CD14-positive monocyte (primary cell): ENCODE data around the gene XIRP2. TPM values are rescaled to one million over a fixed set of nuclear protein-coding genes. Genes with fewer than 3 reads are reported as not detected.

Experiments
- DNase-seq, 3 donors: peaks; one replicate each; pipeline ENCODE4 v3.0.0-alpha.2; 2011 to 2022
- H2AFZ ChIP-seq: 2 replicates; pipeline ENCODE4 v1.6.0; 2012; ENCODE audit warnings: mild to moderate bottlenecking, low read depth, low read length, inconsistent platforms; ENCODE audit not compliant: insufficient read depth, poor library complexity, severe bottlenecking
- H3K27ac ChIP-seq, 2 donors: 1 replicate in 1 of 2; 2 replicates in 1 of 2; pipeline ENCODE4 v1.5.1; 2012 to 2013; ENCODE audit warnings: low read length in 2 of 2, control low read depth in 1 of 2, inconsistent platforms in 1 of 2, low read depth in 1 of 2, mild to moderate bottlenecking in 1 of 2
- H3K27me3 ChIP-seq, 2 donors: one replicate each; pipeline versions ENCODE4 v1.6.0 to v1.6.1; 2011 to 2013; ENCODE audit warnings: low read length in 2 of 2; ENCODE audit not compliant: control insufficient read depth in 2 of 2, insufficient read depth in 2 of 2
- H3K36me3 ChIP-seq, 2 donors: replicated peaks in 1 of 2; 1 replicate in 1 of 2; 2 replicates in 1 of 2; pipeline versions ENCODE4 v1.5.1 to v1.6.1; 2012 to 2013; ENCODE audit warnings: low read length in 2 of 2, control low read depth in 1 of 2, inconsistent platforms in 1 of 2, mild to moderate bottlenecking in 1 of 2; ENCODE audit not compliant: insufficient read depth in 2 of 2, control insufficient read depth in 1 of 2
- H3K4me1 ChIP-seq, 2 donors: 1 replicate in 1 of 2; 2 replicates in 1 of 2; pipeline versions ENCODE4 v1.5.1 to v1.6.1; 2012 to 2013; ENCODE audit warnings: low read length in 2 of 2, control low read depth in 1 of 2, inconsistent platforms in 1 of 2, mild to moderate bottlenecking in 1 of 2, moderate library complexity in 1 of 2; ENCODE audit not compliant: insufficient read depth in 2 of 2, control insufficient read depth in 1 of 2
- H3K4me2 ChIP-seq: replicated peaks from 2 replicates; pipeline ENCODE3; 2012; ENCODE audit warnings: low read length, moderate library complexity, mild to moderate bottlenecking; ENCODE audit not compliant: poor library complexity, severe bottlenecking; ENCODE audit errors: extremely low read depth
- H3K4me3 ChIP-seq, 3 experiments: fragments of 200-600 bp in 1 of 3; sonication (generic) in 1 of 3; replicated peaks in 1 of 3; 1 replicate in 2 of 3; 2 replicates in 1 of 3; pipeline ENCODE4 v1.5.1; 2011 to 2013; ENCODE audit warnings: low read length in 3 of 3, mild to moderate bottlenecking in 3 of 3, control low read depth in 2 of 3, low read depth in 2 of 3, inconsistent platforms in 1 of 3, moderate library complexity in 1 of 3
- H3K79me2 ChIP-seq: 2 replicates; pipeline ENCODE4 v1.6.0; 2012; ENCODE audit warnings: mild to moderate bottlenecking, control low read depth, inconsistent platforms, low read length, moderate library complexity; ENCODE audit not compliant: insufficient read depth
- H3K9ac ChIP-seq: 2 replicates; pipeline ENCODE4 v1.6.0; 2017; ENCODE audit warnings: low read length, mild to moderate bottlenecking; ENCODE audit not compliant: insufficient read depth, poor library complexity, severe bottlenecking
- H3K9me3 ChIP-seq, 2 donors: replicated peaks in 1 of 2; 1 replicate in 1 of 2; 2 replicates in 1 of 2; pipeline versions ENCODE4 v1.5.1 to v1.6.1; 2012 to 2013; ENCODE audit warnings: low read length in 2 of 2, control low read depth in 1 of 2; ENCODE audit not compliant: control insufficient read depth in 1 of 2, insufficient read depth in 1 of 2
- H4K20me1 ChIP-seq: 2 replicates; pipeline ENCODE4 v1.6.0; 2012; ENCODE audit warnings: mild to moderate bottlenecking, low read length, control low read depth, moderate library complexity; ENCODE audit not compliant: insufficient read depth
- H3K27ac Mint-ChIP-seq, 7 donors: one replicate each; pipeline ENCODE4 v1.8.0; 2020; ENCODE audit warnings: mild to moderate bottlenecking in 7 of 7, mixed read lengths in 7 of 7, moderate library complexity in 6 of 7, inconsistent platforms in 2 of 7
- H3K27me3 Mint-ChIP-seq, 3 donors: one replicate each; pipeline ENCODE4 v1.8.0; 2021 to 2022; ENCODE audit warnings: low read depth in 3 of 3, mild to moderate bottlenecking in 3 of 3, mixed read lengths in 3 of 3, moderate library complexity in 3 of 3, inconsistent platforms in 1 of 3
- H3K36me3 Mint-ChIP-seq, 2 donors: one replicate each; pipeline ENCODE4 v1.8.0; 2020; ENCODE audit warnings: mixed read lengths in 2 of 2, inconsistent platforms in 1 of 2, mild to moderate bottlenecking in 1 of 2
- H3K4me1 Mint-ChIP-seq: one replicate; pipeline ENCODE4 v1.8.0; 2020; ENCODE audit warnings: mild to moderate bottlenecking, mixed read lengths
- H3K4me3 Mint-ChIP-seq, 2 donors: one replicate each; pipeline ENCODE4 v1.8.0; 2020; ENCODE audit warnings: mild to moderate bottlenecking in 2 of 2, mixed read lengths in 2 of 2, moderate library complexity in 1 of 2
- H3K9me3 Mint-ChIP-seq, 7 donors: one replicate each; pipeline ENCODE4 v1.8.0; 2020 to 2022; ENCODE audit warnings: mixed read lengths in 7 of 7, mild to moderate bottlenecking in 6 of 7, moderate library complexity in 6 of 7, inconsistent platforms in 2 of 7
- WGBS: methylation state at CpG from one replicate; pipeline ENCODE4 v1.1.5; 2013; ENCODE audit warnings: missing lambda C conversion rate; ENCODE audit not compliant: insufficient coverage; 5-methylcytosine and 5-hydroxymethylcytosine counted together
- intact Hi-C, 2 donors: fragments of 100-400 bp; cut with micrococcal nuclease; formaldehyde crosslinking; loops; one replicate each; pipeline versions ENCODE4 v1.15.0 to v1.15.1; 2023
- polyA plus RNA-seq, 3 donors: library from polyadenylated mRNA; depleted of rRNA in 1 of 3; unstranded in 2 of 3; stranded (reverse) in 1 of 3; fragments of 300-500 nt in 2 of 3; fragments of >200 nt in 1 of 3; fragmentation: Illumina TruSeq in 2 of 3; gene quantifications; 1 replicate in 2 of 3; 2 replicates in 1 of 3; pipeline ENCODE4 v1.2.3, GENCODE V29; 2012 to 2021
- TF ChIP-seq, protein P1 (sequence below): fragments of 200-600 bp; IDR thresholded peaks from one replicate; pipeline ENCODE4 v1.8.0; 2022; ENCODE audit warnings: antibody characterized with exemption, mild to moderate bottlenecking

Gene XIRP2
- polyA plus RNA-seq, 3 donors: not detected

DNA sequence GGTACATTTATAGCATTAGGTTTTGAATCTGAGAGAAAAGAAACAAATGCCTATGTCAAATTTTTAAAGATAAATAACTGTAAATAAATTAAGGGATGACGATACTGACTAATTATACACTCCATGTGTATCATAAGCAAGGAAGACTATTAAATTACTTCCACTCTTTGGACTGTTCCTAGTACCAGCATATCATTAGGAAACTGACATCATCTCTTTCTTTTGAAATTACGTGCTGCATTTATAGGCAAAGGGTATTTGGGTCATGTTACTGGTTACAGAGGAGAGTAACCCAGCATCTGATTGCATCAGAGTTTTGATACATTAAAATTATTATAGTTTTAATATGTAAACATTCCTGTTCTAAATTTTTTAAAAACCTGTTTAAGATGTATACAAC lies 309.7 kb downstream of the XIRP2 start:
- peaks cover 20 to 25% of the 10 kb centered on the region in 2 donors for H3K4me1 ChIP-seq
- no peaks in the 10 kb centered on the region for H4K20me1 ChIP-seq
- no peak overlapping the region for H3K4me3 Mint-ChIP-seq
- H3K4me3 ChIP-seq: no peak overlapping the region
- H3K4me1 Mint-ChIP-seq: peaks cover 31% of the 10 kb centered on the region
- H3K9me3 ChIP-seq: no peaks in the 10 kb centered on the region
- intact Hi-C loops: no loop called here
- peaks cover 0 to 4% (median 0%) of the 10 kb centered on the region in 7 donors for H3K9me3 Mint-ChIP-seq
- no CpG with 5 or more reads among the region's 2 CpGs for WGBS
- H3K27ac Mint-ChIP-seq: no peak overlapping the region
- no peak overlapping the region for H2AFZ ChIP-seq
- no peaks in the 10 kb centered on the region for H3K27me3 ChIP-seq
- no peaks in the 10 kb centered on the region for H3K36me3 Mint-ChIP-seq
- H3K27ac ChIP-seq: no peak overlapping the region
- no peaks in the 10 kb centered on the region for H3K36me3 ChIP-seq
- H3K79me2 ChIP-seq: no peaks in the 10 kb centered on the region
- H3K4me2 ChIP-seq: no peak overlapping the region
- TF ChIP-seq, protein P1, sequence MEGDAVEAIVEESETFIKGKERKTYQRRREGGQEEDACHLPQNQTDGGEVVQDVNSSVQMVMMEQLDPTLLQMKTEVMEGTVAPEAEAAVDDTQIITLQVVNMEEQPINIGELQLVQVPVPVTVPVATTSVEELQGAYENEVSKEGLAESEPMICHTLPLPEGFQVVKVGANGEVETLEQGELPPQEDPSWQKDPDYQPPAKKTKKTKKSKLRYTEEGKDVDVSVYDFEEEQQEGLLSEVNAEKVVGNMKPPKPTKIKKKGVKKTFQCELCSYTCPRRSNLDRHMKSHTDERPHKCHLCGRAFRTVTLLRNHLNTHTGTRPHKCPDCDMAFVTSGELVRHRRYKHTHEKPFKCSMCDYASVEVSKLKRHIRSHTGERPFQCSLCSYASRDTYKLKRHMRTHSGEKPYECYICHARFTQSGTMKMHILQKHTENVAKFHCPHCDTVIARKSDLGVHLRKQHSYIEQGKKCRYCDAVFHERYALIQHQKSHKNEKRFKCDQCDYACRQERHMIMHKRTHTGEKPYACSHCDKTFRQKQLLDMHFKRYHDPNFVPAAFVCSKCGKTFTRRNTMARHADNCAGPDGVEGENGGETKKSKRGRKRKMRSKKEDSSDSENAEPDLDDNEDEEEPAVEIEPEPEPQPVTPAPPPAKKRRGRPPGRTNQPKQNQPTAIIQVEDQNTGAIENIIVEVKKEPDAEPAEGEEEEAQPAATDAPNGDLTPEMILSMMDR: no peak
- peaks cover 0 to 3% (median 0%) of the 10 kb centered on the region in 3 donors for H3K27me3 Mint-ChIP-seq
- no peak overlapping the region for H3K9ac ChIP-seq
- DNase-seq: no peak

DNA sequence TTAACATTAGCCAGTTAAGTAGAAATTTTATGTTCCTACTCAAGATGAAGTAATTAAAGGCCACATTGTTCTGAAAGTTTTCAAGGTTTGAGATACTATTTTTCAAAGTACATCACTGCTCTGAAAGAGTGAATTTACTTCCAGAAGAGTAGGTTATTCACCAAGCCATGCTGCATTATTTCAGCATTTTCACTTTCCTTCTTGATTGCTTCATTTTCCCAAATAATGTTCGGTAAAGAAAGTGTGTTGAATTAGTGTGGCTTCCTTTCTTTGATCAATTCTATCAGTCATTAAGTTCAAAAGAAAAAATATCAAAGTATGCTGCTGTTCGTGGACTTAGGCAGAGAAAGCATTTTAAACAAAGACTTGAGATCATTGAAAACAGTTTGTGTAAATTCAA lies 310.3 kb downstream of the XIRP2 start:
- Histone ChIP-seq H2AFZ (no peak overlapping the region), H3K27me3 (no peaks in the 10 kb centered on the region), H3K36me3 (no peaks in the 10 kb centered on the region), H3K9me3 (no peaks in the 10 kb centered on the region), H3K79me2 (no peaks in the 10 kb centered on the region), H4K20me1 (no peaks in the 10 kb centered on the region), H3K4me2 (no peak overlapping the region), H3K9ac (no peak overlapping the region), H3K4me3 (no peak overlapping the region), H3K4me1 (peaks cover 20 to 25% of the 10 kb centered on the region in 2 donors), H3K27ac (no peak overlapping the region)
- Mint-ChIP-seq H3K27me3 (peaks cover 0 to 3% (median 0%) of the 10 kb centered on the region in 3 donors), H3K36me3 (no peaks in the 10 kb centered on the region), H3K4me3 (no peak overlapping the region), H3K27ac (no peak overlapping the region), H3K4me1 (peaks cover 26% of the 10 kb centered on the region), H3K9me3 (peaks cover 0 to 4% (median 0%) of the 10 kb centered on the region in 7 donors)
- intact Hi-C loops: no loop called here
- DNase-seq: no peak
- no CpG with 5 or more reads among the region's 2 CpGs for WGBS
- TF ChIP-seq, protein P1: no peak
